Neural progenitor cell (in vitro differentiated cells): Measurements from ENCODE around the gene FADS2. TPM values are rescaled to one million over a fixed set of nuclear protein-coding genes. Genes with fewer than 3 reads are reported as not detected.
A peak's percentile ranks its signal among the peaks of the same experiment; 100 is the strongest.

Source experiments
- DNase-seq: peaks from one replicate; pipeline ENCODE4 v3.0.0-alpha.2; 2016; ENCODE audit warnings: low spot score
- H2AFZ ChIP-seq: fragments of 200-600 bp; sonication (generic); replicated peaks from 2 replicates; pipeline ENCODE4 v1.6.1; 2016; ENCODE audit warnings: antibody characterized with exemption
- H3F3A ChIP-seq: fragments of 200-600 bp; sonication (generic); 2 replicates; pipeline ENCODE4 v1.6.1; 2016; ENCODE audit warnings: antibody characterized with exemption, low read depth
- H3K27ac ChIP-seq: fragments of 200-600 bp; sonication (generic); 2 replicates; pipeline ENCODE4 v1.5.1; 2016; ENCODE audit warnings: mild to moderate bottlenecking
- H3K27me3 ChIP-seq: fragments of 200-600 bp; sonication (generic); 2 replicates; pipeline ENCODE4 v1.6.1; 2016; ENCODE audit warnings: mild to moderate bottlenecking, moderate library complexity
- H3K36me3 ChIP-seq: fragments of 200-600 bp; sonication (generic); 2 replicates; pipeline ENCODE4 v1.5.1; 2016
- H3K4me1 ChIP-seq: fragments of 200-600 bp; sonication (generic); 2 replicates; pipeline ENCODE4 v1.6.1; 2016; ENCODE audit warnings: mixed run types
- H3K4me2 ChIP-seq: fragments of 200-600 bp; sonication (generic); 2 replicates; pipeline ENCODE4 v1.6.1; 2016
- H3K4me3 ChIP-seq: fragments of 200-600 bp; sonication (generic); 2 replicates; pipeline ENCODE4 v1.5.1; 2016
- H3K79me2 ChIP-seq: fragments of 200-600 bp; sonication (generic); 2 replicates; pipeline ENCODE4 v1.6.1; 2016; ENCODE audit warnings: low read depth
- H3K9ac ChIP-seq: fragments of 200-600 bp; sonication (generic); 2 replicates; pipeline ENCODE4 v1.6.1; 2016
- H3K9me3 ChIP-seq: fragments of 200-600 bp; sonication (generic); 2 replicates; pipeline ENCODE4 v1.5.1; 2016; ENCODE audit warnings: low read depth
- H4K20me1 ChIP-seq: fragments of 200-600 bp; sonication (generic); 2 replicates; pipeline ENCODE4 v1.6.1; 2016; ENCODE audit warnings: low read depth
- H3K27ac Mint-ChIP-seq: 3 replicates; pipeline ENCODE4 v1.8.0; 2021; ENCODE audit warnings: mixed read lengths
- H3K27me3 Mint-ChIP-seq: 2 replicates; pipeline ENCODE4 v1.8.0; 2022; ENCODE audit warnings: low read depth, mild to moderate bottlenecking, inconsistent platforms, moderate library complexity, mixed read lengths; ENCODE audit not compliant: insufficient read depth
- H3K36me3 Mint-ChIP-seq: 3 replicates; pipeline ENCODE4 v1.8.0; 2021; ENCODE audit warnings: mixed read lengths
- H3K4me1 Mint-ChIP-seq: 3 replicates; pipeline ENCODE4 v1.8.0; 2021; ENCODE audit warnings: mixed read lengths
- H3K4me3 Mint-ChIP-seq: 3 replicates; pipeline ENCODE4 v1.8.0; 2021; ENCODE audit warnings: mild to moderate bottlenecking, moderate library complexity, mixed read lengths
- H3K9me3 Mint-ChIP-seq: 3 replicates; pipeline ENCODE4 v1.8.0; 2020; ENCODE audit warnings: mixed read lengths
- EZH2 ChIP-seq: fragments of 200-600 bp; sonication (generic); IDR thresholded peaks from 2 replicates; pipeline ENCODE4 v1.6.1; 2017; ENCODE audit warnings: antibody characterized with exemption, mild to moderate bottlenecking, moderate library complexity
- EZH2phosphoT487 ChIP-seq: fragments of 200-600 bp; sonication (generic); IDR thresholded peaks from 2 replicates; pipeline ENCODE4 v1.6.1; 2017; ENCODE audit warnings: antibody characterized with exemption
- total RNA-seq: library from RNA; depleted of rRNA; stranded (reverse); fragments of >200 nt; gene quantifications from 2 replicates; pipeline ENCODE4 v1.2.3, GENCODE V29; 2015; ENCODE audit warnings: low replicate concordance
- TF ChIP-seq, protein P1 (sequence below): fragments of 200-600 bp; sonication (generic); IDR thresholded peaks from 2 replicates; pipeline ENCODE4 v1.5.1; 2017; ENCODE audit warnings: antibody characterized with exemption, mild to moderate bottlenecking

The FADS2 gene
- total RNA-seq, 1 donor from 2014 or later, result 233 TPM

DNA sequence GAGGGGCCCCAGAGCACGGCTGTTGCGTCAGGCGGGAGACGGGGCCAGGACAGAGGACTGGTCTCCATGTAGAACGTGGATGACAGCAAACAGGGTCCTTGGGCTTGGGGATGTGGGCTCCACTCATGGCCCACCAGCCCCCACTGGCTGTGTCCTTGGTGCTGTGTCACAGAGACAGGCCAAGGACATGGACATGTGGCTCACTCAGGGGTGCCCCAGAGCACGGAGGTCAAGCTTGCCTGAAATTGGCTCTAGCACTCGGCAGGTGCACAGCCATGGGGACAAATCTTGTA, 14.4 kb downstream of the FADS2 start:
- TF ChIP-seq, protein P1, sequence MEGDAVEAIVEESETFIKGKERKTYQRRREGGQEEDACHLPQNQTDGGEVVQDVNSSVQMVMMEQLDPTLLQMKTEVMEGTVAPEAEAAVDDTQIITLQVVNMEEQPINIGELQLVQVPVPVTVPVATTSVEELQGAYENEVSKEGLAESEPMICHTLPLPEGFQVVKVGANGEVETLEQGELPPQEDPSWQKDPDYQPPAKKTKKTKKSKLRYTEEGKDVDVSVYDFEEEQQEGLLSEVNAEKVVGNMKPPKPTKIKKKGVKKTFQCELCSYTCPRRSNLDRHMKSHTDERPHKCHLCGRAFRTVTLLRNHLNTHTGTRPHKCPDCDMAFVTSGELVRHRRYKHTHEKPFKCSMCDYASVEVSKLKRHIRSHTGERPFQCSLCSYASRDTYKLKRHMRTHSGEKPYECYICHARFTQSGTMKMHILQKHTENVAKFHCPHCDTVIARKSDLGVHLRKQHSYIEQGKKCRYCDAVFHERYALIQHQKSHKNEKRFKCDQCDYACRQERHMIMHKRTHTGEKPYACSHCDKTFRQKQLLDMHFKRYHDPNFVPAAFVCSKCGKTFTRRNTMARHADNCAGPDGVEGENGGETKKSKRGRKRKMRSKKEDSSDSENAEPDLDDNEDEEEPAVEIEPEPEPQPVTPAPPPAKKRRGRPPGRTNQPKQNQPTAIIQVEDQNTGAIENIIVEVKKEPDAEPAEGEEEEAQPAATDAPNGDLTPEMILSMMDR, result no peak
- TF ChIP-seq EZH2 (no peak), EZH2phosphoT487 (no peak)
- Mint-ChIP-seq H3K4me3 (no peak overlapping the region), H3K4me1 (no peaks in the 10 kb centered on the region), H3K9me3 (no peaks in the 10 kb centered on the region), H3K27me3 (peaks cover 4% of the 10 kb centered on the region), H3K27ac (no peak overlapping the region), H3K36me3 (peaks cover 51% of the 10 kb centered on the region)
- no peaks in the 10 kb centered on the region for H3K9me3 ChIP-seq
- no peak overlapping the region for H3K4me2 ChIP-seq
- no peak overlapping the region for H2AFZ ChIP-seq
- no peaks in the 10 kb centered on the region for H3K4me1 ChIP-seq
- H3F3A ChIP-seq, result peaks cover 17% of the 10 kb centered on the region
- no peaks in the 10 kb centered on the region for H3K27me3 ChIP-seq
- H3K9ac ChIP-seq, result no peak overlapping the region
- H3K79me2 ChIP-seq, result peaks cover 56% of the 10 kb centered on the region
- no peak overlapping the region for H3K4me3 ChIP-seq
- no peak for DNase-seq
- no peak overlapping the region for H3K27ac ChIP-seq
- H3K36me3 ChIP-seq, result peaks cover 19% of the 10 kb centered on the region
- peaks cover 48% of the 10 kb centered on the region for H4K20me1 ChIP-seq

DNA sequence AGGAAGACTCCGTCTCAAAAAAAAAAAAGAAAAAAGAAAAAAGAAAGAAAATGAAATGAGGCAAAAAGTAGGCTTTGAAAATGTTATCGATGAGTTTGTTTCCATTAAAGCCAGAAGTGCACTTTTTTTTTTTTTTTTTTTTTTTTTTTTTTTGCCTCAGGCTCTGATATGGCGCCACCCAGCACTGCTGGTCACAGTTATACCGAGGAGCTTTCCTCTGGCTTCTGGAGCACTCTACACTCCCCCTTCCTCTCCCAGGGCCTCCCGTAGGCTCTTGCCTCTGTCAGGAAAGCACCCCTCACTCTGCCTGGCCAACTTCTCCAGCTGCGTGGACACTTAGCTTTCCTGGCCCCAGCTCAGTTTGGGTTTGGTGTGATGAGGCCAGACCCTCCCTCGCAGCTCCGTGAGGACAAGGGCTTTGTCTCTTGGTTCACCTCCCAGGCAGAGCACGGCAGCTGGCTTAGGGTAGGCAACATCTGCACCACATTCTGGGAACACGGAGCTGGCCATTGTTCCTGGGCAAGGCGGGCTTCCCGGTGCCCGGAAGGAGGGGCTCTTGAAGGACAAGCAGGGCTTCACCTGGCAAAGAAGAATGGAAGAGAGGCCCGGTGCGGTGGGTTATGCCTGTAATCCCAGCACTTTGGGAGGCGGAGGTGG, 16.9 kb downstream of the FADS2 start:
- Mint-ChIP-seq H3K27ac (no peak overlapping the region), H3K9me3 (no peaks in the 10 kb centered on the region), H3K4me3 (no peak overlapping the region), H3K27me3 (peaks cover 4% of the 10 kb centered on the region), H3K4me1 (no peaks in the 10 kb centered on the region), H3K36me3 (peaks cover 52% of the 10 kb centered on the region)
- H3K4me3 ChIP-seq, result no peak overlapping the region
- no peaks in the 10 kb centered on the region for H3K9me3 ChIP-seq
- H3K4me2 ChIP-seq, result no peak overlapping the region
- H3F3A ChIP-seq, result peaks cover 25% of the 10 kb centered on the region
- H2AFZ ChIP-seq, result no peak overlapping the region
- H3K27ac ChIP-seq, result peak overlapping the region; percentile 67
- H3K9ac ChIP-seq, result no peak overlapping the region
- no peaks in the 10 kb centered on the region for H3K27me3 ChIP-seq
- H3K4me1 ChIP-seq, result no peaks in the 10 kb centered on the region
- H4K20me1 ChIP-seq, result peaks cover 34% of the 10 kb centered on the region
- H3K36me3 ChIP-seq, result peaks cover 24% of the 10 kb centered on the region
- DNase-seq, result no peak
- TF ChIP-seq EZH2phosphoT487 (no peak), EZH2 (no peak)
- TF ChIP-seq, protein P1, result no peak
- H3K79me2 ChIP-seq, result peaks cover 53% of the 10 kb centered on the region

DNA sequence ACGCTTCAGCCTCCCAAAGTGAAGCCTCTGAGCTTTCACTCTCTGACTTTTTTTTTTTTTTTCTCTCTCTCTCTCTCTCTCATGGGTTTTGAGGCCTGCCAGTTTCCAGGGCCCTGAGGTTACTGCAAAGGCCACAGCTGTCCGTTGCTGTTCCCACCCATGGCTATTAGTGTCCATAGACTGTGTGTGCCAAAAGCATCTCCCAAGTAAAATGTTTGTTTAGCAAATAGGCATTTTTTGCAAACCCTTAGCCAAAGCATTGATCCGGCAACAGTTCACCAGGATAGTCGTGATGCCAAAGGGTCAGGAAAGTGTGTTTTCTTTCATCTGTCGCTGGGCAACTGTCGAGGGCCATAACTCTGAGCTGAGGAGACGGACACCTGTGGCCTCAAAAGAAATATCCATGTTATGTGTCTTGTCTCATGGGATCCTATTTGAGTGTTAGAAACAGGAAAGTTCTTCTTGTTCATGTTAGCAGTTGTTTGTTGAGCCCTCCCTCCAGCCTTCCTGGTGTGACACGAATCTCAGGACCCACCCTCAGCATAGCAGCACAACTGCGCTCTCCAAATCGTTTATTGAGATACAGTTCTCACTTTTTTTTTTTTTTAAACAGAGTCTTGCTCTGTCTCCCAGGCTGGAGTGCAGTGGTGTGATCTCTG, 18.4 kb downstream of the FADS2 start:
- H3K27me3 Mint-ChIP-seq, result peaks cover 2% of the 10 kb centered on the region
- H3K9me3 ChIP-seq, result no peaks in the 10 kb centered on the region
- H3K4me1 ChIP-seq, result no peaks in the 10 kb centered on the region
- H3K36me3 Mint-ChIP-seq, result peaks cover 44% of the 10 kb centered on the region
- H3K27me3 ChIP-seq, result no peaks in the 10 kb centered on the region
- no peaks in the 10 kb centered on the region for H3K9me3 Mint-ChIP-seq
- no peak overlapping the region for H3K4me2 ChIP-seq
- H2AFZ ChIP-seq, result no peak overlapping the region
- H3F3A ChIP-seq, result peaks cover 25% of the 10 kb centered on the region
- H3K9ac ChIP-seq, result no peak overlapping the region
- H3K79me2 ChIP-seq, result peaks cover 54% of the 10 kb centered on the region
- H3K4me3 ChIP-seq, result no peak overlapping the region
- no peak overlapping the region for H3K27ac Mint-ChIP-seq
- peaks cover 19% of the 10 kb centered on the region for H3K36me3 ChIP-seq
- DNase-seq, result no peak
- H3K4me3 Mint-ChIP-seq, result no peak overlapping the region
- H3K27ac ChIP-seq, result no peak overlapping the region
- H4K20me1 ChIP-seq, result peaks cover 30% of the 10 kb centered on the region
- no peaks in the 10 kb centered on the region for H3K4me1 Mint-ChIP-seq
- no peak for TF ChIP-seq EZH2phosphoT487
- TF ChIP-seq EZH2, result no peak
- TF ChIP-seq, protein P1, result no peak
